Left renal cortex interstitium (tissue), 4 donors: Measurements from ENCODE around the gene VGLL1. TPM values are rescaled to one million over a fixed set of nuclear protein-coding genes. Genes with fewer than 3 reads are reported as not detected.

Source experiments
- DNase-seq, 4 donors: peaks; one replicate each; pipeline ENCODE4 v3.0.0-alpha.2; 2013; ENCODE audit warnings: low read depth in 4 of 4, low spot score in 2 of 4, missing footprints in 1 of 4
- polyA plus RNA-seq, 4 donors: library from polyadenylated mRNA; unstranded; fragments of 120-200 nt; gene quantifications; one replicate each; pipeline ENCODE4 v1.2.1, GENCODE V29; 2013; ENCODE audit not compliant: insufficient read length in 4 of 4

VGLL1 gene
- polyA plus RNA-seq, 4 donors, result 4.3 to 12.5 (median 9.9) TPM

DNA sequence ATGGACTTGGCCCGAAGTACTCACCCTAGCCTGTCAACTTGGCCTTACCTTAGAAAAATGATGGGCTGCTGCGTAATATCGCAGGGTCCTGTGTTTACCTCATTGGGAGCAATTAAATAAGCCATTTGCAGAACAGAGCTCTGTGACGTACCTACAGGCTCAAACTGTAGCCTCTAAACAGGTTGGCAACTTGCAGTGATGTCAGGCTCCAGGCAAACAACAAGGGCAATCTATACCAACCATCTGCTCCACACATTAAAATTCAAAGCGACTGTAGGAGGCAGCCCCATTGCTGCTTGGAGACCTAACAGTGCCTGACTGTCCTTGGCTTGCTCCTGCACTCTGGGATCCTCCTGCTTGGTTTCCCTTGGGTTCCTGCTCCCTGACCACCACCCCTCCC lies 17.2 kb downstream of the VGLL1 start:
- no peak for DNase-seq

DNA sequence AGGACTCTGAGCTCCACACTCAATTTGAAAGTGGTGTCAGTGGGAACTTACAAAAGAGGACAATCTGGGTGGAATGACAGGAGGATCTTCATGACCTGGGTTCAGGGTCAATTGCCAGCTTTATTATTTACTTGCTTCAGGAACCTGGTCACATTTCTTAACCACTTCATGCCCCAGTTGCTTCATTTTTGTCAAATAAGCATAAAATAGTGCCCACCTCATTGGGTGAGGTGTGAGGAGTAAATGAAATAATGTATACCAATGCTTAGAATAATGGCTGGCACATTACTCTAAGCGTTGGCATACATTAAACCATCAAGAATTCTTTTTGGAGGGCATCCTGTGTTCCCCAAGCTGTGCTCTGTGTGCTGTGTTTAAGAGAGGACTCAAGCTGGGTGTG lies 19.4 kb downstream of the VGLL1 start:
- no peak for DNase-seq

DNA sequence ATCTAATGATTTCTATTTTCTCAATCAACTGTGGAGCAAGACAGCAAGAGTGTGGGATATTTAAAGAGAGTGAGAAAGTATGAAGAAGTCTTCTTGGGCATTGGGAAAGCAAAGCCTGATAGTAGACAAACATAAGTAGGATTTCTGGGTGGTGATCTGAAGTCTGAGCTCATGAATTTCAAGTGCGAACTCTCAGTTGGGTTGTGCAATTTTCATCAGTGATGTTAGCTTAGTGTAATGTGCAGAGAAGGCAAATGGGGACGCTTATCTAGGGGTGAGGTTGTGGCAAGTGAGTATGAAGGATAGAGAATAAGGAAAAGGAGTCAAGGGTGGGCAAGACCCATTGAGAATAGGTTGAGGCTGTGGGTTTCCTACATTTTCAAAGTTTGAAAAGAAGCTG lies 23.7 kb downstream of the VGLL1 start:
- DNase-seq, result no peak

DNA sequence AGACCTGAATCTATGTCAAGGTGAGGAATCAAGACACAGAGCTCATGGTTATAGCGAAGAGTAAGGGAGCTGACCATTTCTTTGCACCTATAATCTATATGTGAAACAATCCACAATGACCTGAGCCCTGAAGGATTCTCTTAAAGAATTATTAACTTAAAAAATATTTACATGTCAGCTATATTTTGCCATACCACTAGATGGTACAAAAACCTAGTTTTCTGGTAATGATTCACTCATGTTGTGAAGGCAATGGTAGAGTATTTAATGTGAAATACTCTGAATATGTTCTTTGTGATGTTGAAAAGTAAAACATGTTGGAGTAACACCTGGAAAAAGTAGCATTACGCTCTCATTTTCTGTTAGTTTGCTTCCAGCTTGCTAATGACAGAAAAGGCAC lies 40.0 kb downstream of the VGLL1 start:
- no peak for DNase-seq

DNA sequence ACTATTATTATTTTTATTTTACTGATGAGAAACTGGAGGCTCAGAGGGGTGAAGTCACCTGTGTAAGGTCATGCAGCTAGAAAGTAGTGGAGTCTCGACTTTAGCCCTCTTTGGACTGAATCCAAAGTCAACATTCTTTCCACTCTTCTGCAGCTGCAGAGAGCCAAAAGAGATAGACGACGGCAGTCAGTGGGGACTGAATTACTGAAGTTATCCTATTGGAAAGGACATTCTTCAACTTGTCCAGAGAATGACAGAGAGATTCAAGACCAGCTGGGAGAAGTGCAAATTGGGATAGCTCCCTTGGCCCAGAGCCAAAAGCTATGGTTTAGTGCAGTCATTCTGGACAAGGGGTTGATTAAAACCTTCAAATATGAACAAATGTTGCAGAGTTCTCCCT lies 42.5 kb downstream of the VGLL1 start:
- no peak for DNase-seq

DNA sequence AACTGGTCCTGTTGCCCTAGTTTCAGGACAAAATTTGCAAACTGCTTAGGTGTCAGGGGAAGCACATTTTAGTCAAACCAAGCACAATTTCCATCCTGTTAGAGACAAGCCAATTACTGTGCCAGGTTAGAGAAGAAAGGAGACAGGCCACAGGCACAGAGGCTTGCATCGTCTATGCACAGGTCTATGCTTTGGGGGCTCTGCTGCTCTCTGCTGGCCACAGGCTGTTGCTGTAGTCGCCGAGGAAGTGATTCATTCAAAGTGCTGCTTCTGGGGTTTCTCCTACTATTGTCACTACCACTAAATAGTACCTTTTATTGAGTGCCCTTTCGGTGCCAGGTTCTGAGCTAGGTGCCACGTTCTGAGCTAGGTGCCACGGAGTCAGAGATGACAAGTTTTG lies 45.5 kb downstream of the VGLL1 start:
- DNase-seq, result peak in 1 of 4 donors; percentile 12

DNA sequence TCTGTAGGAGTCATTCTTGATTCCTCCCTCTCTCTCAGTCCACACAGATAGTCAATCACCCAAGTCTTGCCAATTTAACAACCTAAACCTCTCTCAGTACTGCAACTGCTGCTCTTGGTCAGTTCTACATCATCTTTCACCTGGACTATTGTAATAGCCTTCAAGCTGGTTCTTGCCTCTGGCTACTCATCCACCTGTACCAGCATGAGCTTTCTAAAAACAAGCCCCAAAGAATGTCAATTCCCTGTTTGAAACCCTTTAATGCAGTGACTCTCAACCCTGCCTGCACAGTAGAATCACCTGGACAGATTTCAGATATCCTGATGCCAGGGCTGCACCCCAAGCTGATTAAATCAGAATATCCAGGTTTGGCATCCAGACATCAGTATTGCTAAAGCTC lies 48.3 kb downstream of the VGLL1 start:
- DNase-seq, result no peak

DNA sequence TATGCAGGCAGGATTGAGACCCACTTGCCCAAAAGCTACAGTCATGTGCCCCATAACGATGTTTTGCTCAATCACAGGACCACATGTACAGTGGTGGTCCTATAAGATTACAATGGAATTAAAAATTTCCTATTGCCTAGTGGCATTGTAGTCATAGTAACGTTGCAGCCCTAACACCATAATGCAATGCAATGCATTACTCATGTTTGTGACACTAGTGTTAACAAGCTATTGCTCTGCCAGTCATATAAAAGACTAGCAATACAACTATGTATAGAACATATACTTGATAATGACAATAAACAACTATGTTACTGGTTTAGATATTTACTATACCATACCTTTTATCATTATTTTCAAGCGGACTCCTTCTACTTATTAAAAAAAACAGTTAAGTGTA lies 50.6 kb downstream of the VGLL1 start:
- DNase-seq, result no peak

DNA sequence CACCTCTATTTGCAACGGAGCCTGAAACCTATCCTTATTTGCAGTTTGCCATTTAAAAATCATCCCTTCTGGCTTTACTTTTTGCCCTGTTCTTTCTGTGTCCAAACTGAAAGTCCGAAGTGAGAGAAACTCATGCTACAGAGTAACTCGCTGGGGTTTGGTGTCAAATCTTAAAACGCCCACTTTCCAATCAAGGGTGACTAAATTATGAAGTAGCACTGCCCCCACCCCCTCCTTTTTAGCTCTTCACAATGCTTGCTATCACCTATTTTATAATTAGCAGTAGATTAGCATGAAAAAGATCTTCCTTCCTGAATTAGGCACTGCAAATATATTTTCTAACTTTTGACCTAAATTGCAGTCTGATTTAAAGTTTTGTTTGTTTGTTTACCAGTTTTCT lies 52.5 kb downstream of the VGLL1 start:
- no peak for DNase-seq

DNA sequence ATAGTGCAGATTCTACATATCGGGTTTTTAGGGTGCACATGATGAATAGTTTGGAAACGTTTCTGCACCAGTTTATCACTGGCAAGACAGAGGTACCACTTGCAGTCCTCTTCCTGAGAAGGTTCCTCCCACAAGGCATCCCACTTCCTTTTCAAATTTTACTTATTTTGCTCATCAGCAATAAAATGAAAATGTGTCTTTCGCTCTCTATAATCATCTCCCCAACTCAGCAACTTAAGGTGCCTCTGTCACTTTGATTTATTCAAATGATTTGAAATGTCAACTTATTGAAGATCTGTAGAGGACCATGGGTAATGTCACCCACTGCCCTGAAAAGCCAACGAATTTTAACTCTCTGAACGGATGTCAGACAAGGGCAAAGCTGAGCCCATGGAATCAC lies 53.2 kb downstream of the VGLL1 start:
- DNase-seq, result no peak

DNA sequence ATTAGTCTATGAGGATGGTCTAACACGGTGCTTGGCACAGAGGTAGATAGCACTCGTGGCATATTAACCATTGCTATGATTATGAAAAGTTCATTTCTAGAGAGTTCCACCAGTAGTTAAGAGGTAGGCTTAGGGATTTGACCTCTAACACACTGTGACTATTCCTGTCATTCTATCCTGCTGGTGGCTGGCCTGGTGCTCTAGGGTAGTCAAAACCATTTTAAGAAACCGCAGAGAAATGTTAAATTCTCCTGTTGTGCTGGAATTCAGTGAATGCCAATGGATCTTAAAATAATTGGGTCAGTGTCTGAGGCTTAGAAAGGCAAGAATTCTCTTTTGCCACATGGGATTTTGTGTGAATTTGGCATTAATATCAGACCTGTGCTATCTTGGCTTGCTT lies 53.9 kb downstream of the VGLL1 start:
- no peak for DNase-seq

DNA sequence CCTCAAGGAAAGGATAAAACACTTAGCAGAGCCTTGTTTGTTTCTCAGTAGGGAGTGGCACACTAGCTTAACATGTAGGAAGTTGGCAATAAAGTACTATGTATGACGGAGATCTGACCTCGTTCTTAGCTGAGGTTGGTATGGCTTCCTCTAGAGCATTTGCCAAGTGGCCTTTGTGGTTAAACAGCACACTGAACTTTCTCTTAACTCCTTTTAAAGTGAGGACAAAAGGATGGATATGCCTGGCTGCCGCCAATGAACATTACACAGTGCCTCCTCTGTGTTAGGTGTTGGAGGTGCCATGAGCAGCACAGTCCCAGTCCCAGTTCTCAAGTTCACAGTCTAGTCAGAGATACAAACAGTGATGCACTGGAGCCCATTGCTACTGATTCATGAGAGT lies 54.4 kb downstream of the VGLL1 start:
- no peak for DNase-seq

DNA sequence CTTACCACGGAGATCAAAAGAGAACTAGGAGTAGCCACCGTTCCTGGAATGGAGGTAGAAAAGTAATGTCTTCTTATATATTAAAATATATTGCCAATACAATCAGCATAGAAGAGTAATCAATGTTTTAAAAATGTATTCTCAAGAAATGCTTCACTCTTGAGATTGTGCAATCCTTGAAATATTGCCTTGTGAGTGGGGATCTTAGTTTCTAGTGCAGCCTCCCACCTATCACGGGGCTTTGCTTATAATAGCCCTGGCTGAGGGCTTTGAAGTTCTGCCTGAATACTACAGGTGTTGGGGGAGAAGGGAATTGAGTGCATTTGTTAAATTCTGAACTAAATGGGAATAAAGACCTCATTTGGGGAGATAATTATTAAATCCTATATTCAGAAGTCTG lies 55.5 kb downstream of the VGLL1 start:
- no peak for DNase-seq

DNA sequence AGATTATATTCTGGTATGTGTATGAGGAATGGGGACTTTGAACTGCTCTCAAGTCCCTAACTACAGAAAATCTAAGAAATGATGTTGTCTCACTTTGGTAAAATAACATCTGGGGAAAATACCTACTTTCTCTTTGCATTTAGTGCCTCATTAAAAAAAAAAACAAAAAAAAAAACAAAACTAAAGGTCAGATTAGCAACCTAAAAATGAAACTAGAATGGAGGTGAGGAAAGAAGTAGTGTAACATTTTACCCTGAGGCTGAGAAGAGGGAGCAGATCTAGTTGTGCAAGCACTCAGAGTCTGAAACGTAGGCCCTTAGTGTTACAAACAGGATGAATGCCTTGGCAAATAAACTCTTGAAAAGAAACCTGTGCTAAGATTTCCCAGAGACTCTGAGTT lies 56.0 kb downstream of the VGLL1 start:
- no peak for DNase-seq

DNA sequence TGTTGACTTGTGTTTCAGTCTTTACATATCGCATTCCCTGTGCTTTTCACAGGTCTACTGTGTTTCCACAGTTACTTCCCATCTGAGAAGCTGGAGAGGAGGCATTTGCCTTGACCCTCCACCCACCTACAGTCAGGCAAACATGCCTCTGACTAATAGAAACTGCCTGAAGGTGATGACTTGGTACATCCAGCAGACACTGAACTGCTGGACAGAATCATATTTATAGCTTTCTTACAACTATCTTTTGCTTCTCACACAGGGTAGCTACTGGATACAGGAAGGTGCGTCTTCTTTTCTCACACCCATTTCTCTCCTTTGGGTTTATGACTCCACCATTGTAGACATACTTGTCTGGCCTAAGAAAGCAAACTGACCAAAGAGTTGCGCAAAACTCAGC lies 58.0 kb downstream of the VGLL1 start:
- DNase-seq, result no peak

DNA sequence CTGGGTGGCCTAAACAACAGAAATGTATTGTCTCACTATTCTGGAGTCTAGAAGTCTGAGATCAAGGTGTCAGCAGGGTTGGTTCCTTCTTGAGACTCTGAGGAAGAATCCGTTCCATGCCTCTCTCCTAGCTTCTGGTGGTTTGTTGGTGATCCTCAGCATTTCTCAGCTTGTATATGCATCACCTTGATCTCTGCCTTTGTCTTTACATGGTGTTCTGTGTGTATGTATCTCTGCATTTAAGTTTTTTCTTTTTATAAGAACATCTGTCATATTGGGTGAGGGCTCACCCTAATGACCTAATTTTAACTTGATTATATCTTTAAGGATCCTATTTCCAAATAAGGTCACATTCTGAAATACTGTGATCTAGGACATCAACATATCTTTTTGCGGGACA lies 65.3 kb downstream of the VGLL1 start:
- no peak for DNase-seq

DNA sequence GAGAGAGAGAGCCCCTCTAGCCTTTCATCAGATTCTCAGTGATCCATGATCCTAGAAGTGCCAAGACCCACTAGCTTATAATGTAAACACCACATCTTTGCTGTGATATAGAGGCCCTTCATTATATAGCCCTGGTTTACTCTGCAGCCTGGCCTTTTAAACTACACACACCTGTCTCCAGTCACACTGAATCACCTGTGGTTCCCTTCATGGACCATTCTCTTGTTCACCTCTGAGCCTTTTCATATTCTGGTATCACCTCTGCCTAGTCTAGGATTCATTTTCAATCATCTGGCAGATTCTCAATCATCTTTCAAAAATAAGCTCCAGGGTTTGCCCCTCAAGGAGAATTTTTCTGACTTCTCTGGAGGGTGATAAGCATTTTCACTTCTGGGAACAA lies 65.9 kb downstream of the VGLL1 start:
- no peak for DNase-seq

DNA sequence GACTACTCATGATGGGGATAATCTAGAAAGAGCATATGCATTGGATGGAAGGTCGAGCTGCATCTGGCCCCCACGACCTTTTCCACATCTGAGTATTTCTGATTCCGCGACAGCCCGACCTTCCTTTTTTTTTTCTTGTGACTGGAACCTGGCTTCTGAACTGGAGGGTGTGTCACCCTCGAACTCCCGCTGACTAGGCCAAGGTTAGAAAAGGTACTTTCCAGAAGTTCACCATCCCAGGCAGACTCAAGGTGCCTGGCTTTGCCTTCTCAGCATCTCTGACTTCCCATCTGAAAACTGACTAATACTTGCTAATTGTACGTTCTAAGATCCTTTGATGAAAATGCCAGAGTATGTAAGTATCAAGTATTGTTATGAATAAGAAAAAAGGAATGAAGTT lies 66.6 kb downstream of the VGLL1 start:
- no peak for DNase-seq

DNA sequence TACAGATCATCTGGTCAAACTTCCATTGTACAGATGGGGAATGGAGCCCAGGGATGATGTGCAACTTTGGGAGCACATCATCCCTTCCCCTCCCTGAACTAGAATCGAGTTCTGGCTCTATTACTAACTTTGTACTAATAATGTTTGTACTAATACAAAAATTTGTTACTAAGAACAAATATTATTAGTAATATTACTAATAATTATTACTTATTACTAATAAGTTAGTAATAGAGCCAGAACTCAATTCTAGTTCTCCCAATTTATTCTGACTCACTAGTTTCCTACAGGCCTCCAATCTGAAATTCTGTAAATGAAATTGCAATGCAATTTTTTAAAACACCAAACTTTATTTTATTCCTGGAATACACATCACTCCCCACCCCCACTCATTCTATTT lies 68.0 kb downstream of the VGLL1 start:
- DNase-seq, result no peak

Other genes starting within 250 kb of the VGLL1 start
- not detected for gene ADGRG4, start 231.3 kb upstream of the VGLL1 start, polyA plus RNA-seq
- under 1 TPM in 1 of 4 donors, not detected in 3; 0.08 TPM for gene BRS3, start 44.3 kb upstream of the VGLL1 start, polyA plus RNA-seq
- gene HTATSF1, start 34.6 kb upstream of the VGLL1 start, polyA plus RNA-seq, result 100 to 1,000 TPM in 3 of 4 donors, 10 to 100 TPM in 1; 98.1 to 122 (median 107) TPM
- under 1 TPM; 0.09 to 0.22 (median 0.14) TPM for gene CD40LG, start 115.9 kb downstream of the VGLL1 start, polyA plus RNA-seq
- 10 to 100 TPM; 11.5 to 15.8 (median 13.0) TPM for gene ARHGEF6, start 248.7 kb downstream of the VGLL1 start, polyA plus RNA-seq